HG03025 (cell line): ENCODE data around the gene FTCD.
"Not testable (repeated sequence)": the region's sequence is repeated elsewhere in the genome, so short reads cannot be mapped to it uniquely, and the experiment has no call there.

Source experiments
- ATAC-seq: cut with Tn5 transposase; IDR thresholded peaks from one replicate; pipeline ENCODE4 v1.9.1; 2021; ENCODE audit warnings: mild to moderate bottlenecking, moderate library complexity; ENCODE audit not compliant: unreplicated experiment, low FRiP score

FTCD gene

DNA sequence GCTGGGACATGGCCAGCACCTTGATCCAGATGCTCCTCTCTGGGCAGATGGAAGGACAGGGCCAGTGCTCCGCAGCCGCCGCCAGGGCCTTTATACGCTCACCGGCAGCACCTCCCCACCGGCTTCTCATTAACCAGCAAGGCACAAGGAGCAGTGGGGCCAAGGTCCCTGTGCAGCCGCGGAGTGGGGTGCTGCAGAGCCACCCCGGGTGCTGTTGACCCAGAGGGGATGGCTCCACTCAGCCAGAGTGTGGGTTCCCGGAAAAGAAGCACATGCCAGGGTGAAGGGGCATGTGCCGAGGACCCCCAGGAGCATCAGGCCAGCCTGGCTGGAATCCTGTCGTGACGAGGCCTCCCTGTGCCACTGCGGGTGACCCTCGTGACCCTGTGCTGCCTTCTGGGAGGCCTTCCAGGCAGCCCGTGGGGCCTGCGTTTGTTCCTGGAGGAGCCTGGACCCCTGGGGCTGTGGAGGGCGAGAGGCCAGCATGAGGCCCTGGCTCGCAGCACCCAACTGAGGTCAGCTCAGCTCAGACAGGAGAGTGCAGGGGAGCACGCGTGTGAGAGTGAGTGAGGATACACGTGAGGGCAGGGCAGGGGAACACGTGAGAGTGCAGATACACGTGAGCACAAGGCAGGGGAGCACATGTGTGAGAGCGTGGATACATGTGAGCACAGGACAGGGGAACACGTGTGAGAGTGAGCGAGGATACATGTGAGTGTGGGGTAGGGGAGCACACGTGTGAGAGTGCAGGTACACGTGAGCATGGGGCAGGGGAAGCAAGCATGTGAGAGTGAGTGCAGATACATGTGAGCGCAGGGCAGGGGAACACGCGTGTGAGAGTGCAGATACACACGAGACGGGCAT, at the start of gene FTCD:
Gene FTCD (minus strand): TSS at position 66 of the 864 bp plus-strand sequence. CDS start 56 bp downstream, at position 10.
- no peak for ATAC-seq

DNA sequence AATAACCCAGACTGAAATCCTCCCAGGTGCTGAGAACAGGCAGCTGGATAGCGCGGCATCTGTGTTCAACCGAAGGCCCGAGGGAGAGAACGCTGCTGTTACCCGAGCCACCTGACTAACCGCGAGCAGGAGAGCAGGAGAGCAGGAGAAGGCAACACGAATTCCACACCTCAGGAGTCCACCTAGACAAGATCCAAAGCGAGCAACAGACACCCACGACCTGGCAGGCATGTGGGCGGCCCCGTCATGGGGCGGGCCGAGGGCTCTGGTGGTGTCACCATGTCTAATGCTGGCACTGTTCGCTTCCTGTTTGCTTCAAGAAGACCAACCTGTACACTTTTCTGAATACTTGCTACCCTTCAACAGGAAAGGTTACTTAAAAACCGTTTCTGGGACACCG, 49.8 kb upstream of the FTCD start:
- no peak for ATAC-seq

DNA sequence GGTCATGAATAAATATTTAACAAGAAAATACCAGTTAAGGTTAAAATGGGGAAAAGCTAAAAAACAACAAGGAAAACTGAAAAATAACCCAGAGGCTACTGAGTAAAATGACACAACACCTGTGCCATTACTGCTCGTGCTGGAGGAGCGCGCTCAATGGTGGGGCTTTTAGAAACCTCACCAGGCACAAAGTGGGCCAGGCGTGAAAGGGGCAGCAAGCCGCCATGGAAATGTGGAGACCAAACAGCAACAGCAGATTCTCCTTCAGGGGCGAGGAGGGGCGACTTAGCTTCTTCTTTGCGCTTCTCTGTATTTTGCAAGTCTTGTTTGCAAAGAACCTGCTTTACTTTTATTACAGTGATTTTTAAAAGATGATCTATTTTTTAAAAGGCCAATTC, 47.8 kb upstream of the FTCD start:
- no peak for ATAC-seq

DNA sequence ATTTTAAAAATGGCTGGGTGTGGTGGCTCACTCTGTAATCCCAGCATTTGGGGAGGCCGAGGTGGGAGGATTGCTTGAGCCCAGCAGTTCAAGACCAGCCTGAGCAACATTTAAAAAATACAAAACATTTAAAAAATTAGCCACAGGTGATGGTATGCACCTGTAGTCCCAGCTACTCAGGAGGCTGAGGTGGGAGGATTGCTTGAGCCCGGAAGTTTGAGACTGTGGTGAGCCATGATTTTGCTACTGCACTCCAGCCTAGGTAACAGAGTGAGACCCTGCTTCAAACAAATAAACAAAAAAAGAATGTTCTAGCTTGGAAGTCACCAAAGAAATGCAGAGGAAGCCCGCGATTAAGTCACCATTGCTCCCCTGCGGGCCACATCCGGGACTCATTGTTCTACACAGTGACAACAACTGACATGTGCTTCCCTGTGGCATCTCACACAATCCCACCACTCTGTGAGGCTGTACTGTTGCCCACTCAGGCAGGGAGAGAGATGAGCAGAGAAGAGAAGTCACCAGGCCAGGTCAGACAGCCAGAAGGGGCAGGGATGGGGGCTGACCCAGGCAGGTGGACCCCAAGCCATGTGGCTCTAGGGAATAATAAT, 47.3 kb upstream of the FTCD start:
- ATAC-seq: no peak

- not testable (repeated sequence) for ATAC-seq
These were observed 45.8 kb upstream of the FTCD start for GRCh38 chr21:46200877-46201803.

GRCh38 chr21:46199436-46200373, 44.3 kb upstream of the FTCD start:
- ATAC-seq: no peak

DNA sequence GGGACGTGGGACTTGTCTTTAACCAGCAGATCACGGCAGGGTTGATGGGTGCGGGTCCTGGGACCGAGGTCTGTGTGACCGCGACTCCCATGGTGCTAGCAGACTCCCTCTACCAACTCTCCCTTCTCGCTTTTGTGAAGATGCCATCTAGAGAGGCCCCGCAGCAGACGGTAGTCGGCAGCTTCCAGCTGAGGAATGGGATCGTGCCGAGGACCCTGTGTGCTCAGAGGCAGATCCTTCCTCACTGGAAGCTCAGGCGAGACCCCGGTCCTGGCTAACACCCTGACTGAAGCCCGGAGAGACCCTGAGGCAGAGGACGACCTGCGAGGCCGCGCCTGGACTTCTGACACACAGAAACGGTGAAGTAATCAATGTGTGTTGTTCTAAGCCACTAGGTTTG, 41.4 kb upstream of the FTCD start:
- no peak for ATAC-seq

GRCh38 chr21:46195595-46196195, 40.3 kb upstream of the FTCD start:
- ATAC-seq: no peak

GRCh38 chr21:46194374-46195334, 39.3 kb upstream of the FTCD start:
- no peak for ATAC-seq

DNA sequence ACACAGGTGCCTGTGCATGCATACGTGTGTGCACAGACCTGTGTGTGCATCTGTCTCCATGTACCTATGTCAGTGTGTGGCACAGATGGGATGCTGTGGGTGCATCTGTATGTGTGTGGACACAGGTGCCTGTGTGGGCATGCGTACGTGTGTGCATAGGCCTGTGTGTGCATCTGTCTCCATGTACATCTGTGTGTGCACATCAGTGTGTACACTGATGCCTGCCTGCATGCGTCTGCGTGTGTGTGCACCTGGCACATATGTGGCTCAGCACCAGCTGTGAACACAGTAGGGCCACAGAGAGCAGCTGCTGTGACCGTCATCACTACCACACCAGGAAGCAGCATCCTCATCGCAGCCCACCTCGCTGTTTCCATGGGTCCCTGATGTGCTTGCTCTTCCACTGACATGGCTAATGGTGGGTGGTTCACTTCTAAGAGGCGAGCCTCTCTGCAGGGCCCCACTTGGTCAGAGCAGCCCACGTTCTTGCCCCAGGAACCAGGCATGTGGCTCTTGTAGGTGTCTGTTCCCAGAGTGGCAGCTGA, 38.5 kb upstream of the FTCD start:
- no peak for ATAC-seq

DNA sequence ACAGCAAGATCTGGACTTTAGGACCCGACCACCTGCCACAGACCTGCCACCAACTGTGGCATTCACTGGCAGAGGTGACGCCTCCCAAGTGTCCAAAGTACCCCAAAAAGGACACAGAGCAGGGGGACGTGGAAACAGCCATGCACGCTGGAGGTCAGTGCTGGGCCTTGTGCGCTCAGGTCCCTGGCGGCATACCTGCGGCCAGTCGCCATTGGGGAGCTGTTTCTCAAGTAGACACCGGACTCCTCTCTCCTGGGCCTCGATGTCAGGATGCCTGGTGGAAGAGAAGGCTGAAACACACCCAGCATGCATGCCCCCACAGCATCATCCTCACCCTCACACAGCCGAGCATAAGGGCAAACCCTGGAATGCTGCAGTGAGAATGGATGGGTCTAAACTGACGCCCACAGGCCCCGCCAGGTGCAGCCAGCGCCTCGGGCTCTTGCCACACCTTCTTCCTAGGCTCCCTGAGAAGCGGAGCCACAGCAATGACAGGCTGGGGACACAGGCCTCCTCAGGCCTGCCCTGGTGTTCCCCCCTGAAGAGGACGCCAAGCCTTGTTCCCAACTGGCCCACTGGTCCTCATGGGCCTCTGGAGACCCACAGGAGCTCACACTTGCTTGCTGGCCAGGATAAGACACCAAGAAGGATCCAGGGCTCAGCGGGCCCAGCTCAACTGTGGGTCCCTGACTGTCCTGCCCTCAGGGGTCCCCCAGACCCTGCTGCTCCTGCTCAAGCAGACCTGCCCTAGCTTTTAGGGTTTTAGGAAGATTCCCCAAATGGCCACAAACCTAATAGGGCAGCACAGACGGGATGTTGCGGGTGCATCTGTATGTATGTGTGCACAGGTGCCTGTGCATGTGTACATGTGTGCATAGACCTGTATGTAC, 36.6 kb upstream of the FTCD start:
- ATAC-seq: no peak

- ATAC-seq: no peak
These were observed 35.9 kb upstream of the FTCD start for GRCh38 chr21:46191257-46191685.

DNA sequence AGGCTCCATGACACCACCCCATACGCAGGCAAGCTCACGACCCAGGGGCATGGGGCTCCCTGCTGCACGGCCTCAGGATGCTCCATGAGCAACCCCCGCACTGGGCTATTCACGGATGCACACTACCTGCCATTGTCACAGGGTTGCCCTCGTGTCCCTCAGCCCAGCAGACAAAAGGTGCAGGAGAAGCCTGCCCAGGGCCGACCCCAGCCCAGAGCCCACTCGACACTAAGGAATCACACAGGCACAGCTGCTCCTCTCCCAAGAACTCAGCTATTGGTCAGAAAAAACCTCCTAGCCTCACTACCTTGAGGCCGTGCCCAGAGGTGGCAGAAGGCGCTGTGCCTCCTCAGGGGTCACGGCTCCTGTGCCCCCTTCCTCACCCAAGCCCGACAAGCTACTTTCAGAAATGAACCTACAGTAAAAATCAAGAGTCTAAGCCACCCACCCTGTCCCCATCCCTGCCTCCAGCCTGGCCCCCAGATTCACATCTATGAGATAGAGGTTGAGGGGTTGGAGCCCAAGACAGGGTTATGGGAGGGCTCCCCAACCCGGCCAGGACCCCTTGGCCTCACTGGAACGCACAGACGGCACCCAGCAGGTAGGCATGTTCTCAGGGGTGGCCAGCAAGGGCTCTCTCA, 35.2 kb upstream of the FTCD start:
- no peak for ATAC-seq

- no peak for ATAC-seq
These were observed 34.6 kb upstream of the FTCD start for GRCh38 chr21:46189959-46190490.

DNA sequence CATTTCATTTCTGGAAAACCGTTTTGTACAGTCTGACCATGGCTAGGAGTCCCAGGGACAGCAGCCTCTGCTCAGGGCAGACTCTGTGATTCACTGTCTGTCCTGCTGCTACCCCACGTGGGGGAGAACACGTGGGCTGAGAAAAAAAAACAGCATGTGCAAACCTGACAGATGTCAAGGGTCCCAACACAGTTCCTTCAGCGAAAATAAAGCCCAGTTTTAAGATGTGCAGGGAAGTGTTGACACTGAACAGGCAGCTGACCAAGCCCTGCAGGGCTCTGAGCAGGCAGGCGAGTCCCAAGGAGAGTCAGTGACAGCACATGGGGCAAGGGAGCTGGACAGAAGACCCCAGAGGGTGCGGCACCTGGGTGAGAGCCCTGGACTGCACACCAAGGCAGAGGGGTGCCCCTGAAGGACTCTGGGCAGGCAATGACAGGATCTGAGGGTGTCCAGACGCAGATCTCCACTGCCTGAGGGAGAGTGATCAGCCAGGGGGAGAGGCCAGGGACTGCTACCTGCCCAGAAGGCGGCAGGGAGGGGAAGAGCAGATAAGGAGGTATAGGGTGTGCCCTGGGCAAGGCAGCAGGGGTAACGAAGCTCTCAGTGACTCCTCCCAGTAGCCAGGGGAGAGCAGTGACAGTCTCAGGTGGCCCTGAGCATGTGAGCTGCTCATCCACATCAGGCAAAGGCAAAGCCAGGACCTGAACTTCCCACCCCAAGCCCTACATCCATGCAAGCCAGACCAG, 34.0 kb upstream of the FTCD start:
- ATAC-seq: no peak
